CD4-positive, alpha-beta T cell treated with Interleukin-12 subunit alpha and Interleukin-12 subunit beta, for 1 hour (primary cell): Measurements from ENCODE around the gene MARCHF9.

Experiments used
- DNase-seq: peaks from one replicate; pipeline ENCODE4 v3.0.0-alpha.2; 2020

The MARCHF9 gene

GRCh38 chr12:57724003-57724935 lies 30.6 kb upstream of the MARCHF9 start:
- no peak for DNase-seq

GRCh38 chr12:57724936-57725740 lies 29.8 kb upstream of the MARCHF9 start:
- no peak for DNase-seq

- no peak for DNase-seq
These were observed 29.1 kb upstream of the MARCHF9 start for GRCh38 chr12:57725851-57726150.

- DNase-seq: peak; percentile 40
These were observed 28.6 kb upstream of the MARCHF9 start for GRCh38 chr12:57726151-57726883.

GRCh38 chr12:57726884-57727757 lies 27.8 kb upstream of the MARCHF9 start:
- no peak for DNase-seq

- DNase-seq: no peak
These were observed 27.0 kb upstream of the MARCHF9 start for GRCh38 chr12:57727758-57728395.

GRCh38 chr12:57729321-57729844 lies 25.5 kb upstream of the MARCHF9 start:
- no peak for DNase-seq

- no peak for DNase-seq
These were observed 24.4 kb upstream of the MARCHF9 start for GRCh38 chr12:57730336-57731067.

- DNase-seq: no peak
These were observed 23.4 kb upstream of the MARCHF9 start for GRCh38 chr12:57731411-57732080.

- no peak for DNase-seq
These were observed 22.6 kb upstream of the MARCHF9 start for GRCh38 chr12:57732270-57732669.

- no peak for DNase-seq
These were observed 21.9 kb upstream of the MARCHF9 start for GRCh38 chr12:57732726-57733593.

GRCh38 chr12:57733928-57734327 lies 21.0 kb upstream of the MARCHF9 start:
- DNase-seq: no peak

- DNase-seq: no peak
These were observed 20.3 kb upstream of the MARCHF9 start for GRCh38 chr12:57734591-57734990.

GRCh38 chr12:57735198-57735855 lies 19.6 kb upstream of the MARCHF9 start:
- no peak for DNase-seq

GRCh38 chr12:57735952-57736740 lies 18.8 kb upstream of the MARCHF9 start:
- DNase-seq: no peak

GRCh38 chr12:57736741-57737466 lies 18.0 kb upstream of the MARCHF9 start:
- no peak for DNase-seq
